ENCODE measurements around the gene DOLPP1. TPM values are rescaled to one million over a fixed set of nuclear protein-coding genes. Genes with fewer than 3 reads are reported as not detected.

DOLPP1 gene
- total RNA-seq, 1 experiment from 2014 or later, result 13.7 TPM

Other genes with a start within 250 kb of the DOLPP1 start
- 6.1 TPM for gene KYAT1, start 199.2 kb upstream of the DOLPP1 start, total RNA-seq (2021; ENCODE audit: unreplicated experiment)
- 16.4 TPM for gene LRRC8A, start 199.0 kb upstream of the DOLPP1 start, total RNA-seq (2021; ENCODE audit: unreplicated experiment)
- gene PHYHD1, start 160.1 kb upstream of the DOLPP1 start, total RNA-seq (2021; ENCODE audit: unreplicated experiment), result not detected
- gene DOLK, start 133.5 kb upstream of the DOLPP1 start, total RNA-seq (2021; ENCODE audit: unreplicated experiment), result 20.0 TPM
- gene NUP188, start 133.4 kb upstream of the DOLPP1 start, total RNA-seq (2021; ENCODE audit: unreplicated experiment), result 69.9 TPM
- 68.3 TPM for gene SH3GLB2, start 52.8 kb upstream of the DOLPP1 start, total RNA-seq (2021; ENCODE audit: unreplicated experiment)
- gene MIGA2, start 44.5 kb upstream of the DOLPP1 start, total RNA-seq (2021; ENCODE audit: unreplicated experiment), result 23.0 TPM
- 38.8 TPM for gene CRAT, start 29.7 kb downstream of the DOLPP1 start, total RNA-seq (2021; ENCODE audit: unreplicated experiment)
- 114 TPM for gene PTPA, start 30.3 kb downstream of the DOLPP1 start, total RNA-seq (2021; ENCODE audit: unreplicated experiment)
- 44.6 TPM for gene IER5L, start 97.2 kb downstream of the DOLPP1 start, total RNA-seq (2021; ENCODE audit: unreplicated experiment)

Measured in Panc1 (cell line).